HG03095 (cell line): ENCODE measurements around the gene REEP5.
"Not testable (repeated sequence)": the region's sequence is repeated elsewhere in the genome, so short reads cannot be mapped to it uniquely, and the experiment has no call there.

Experiments used
- ATAC-seq: cut with Tn5 transposase; IDR thresholded peaks from one replicate; pipeline ENCODE4 v1.9.1; 2021; ENCODE audit warnings: moderate library complexity; ENCODE audit not compliant: unreplicated experiment

The REEP5 gene

DNA sequence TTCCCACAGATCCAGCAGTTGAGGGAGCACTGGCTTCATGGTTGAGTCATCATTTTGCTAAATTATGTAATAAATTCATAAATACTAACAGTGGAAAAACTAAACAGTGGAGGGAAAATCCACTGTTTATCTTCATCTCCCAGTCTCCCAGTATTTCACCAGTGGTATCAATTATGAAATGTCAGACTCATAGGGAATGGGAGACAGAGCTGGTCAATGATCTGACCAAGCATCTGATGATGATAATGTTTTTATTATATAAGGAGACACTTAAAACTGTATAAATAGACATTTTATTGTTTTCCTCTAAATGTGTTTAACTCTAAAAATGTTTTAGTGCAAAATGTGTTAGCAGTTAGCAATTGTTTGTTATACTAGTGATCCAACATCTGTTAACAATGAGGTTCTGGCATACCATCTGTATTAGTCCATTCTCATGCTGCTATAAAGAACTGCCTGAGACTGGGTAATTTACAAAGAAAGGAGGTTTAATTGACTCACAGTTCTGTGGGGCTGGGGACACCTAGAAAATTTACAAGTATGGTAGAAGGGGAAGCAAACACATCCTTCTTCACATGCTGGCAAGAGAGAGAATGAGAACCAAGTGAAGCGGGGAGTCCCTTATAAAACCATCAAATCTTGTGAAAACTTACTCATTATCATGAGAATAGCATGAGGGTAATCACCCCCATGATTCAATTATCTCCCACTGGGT lies 11.8 kb upstream of the REEP5 start:
- ATAC-seq, result no peak

DNA sequence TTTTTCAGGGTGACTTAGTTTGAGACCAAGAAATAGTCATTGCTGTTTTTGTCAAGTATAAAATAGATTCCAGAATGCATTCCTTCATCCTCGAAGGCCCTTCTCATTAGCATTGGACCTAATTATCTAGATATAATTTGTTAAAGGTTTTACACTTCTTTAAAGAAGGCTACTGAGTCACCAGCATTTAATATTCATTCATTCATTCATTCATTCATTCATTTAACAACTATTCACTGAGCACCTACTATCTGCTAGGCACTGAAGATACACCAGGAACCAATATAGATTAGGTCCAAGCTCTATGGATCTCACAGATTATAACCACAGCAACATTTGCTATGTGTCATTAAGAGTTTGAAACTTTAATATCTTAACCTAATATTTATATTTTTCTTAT lies 11.1 kb upstream of the REEP5 start:
- ATAC-seq, result no peak

- ATAC-seq, result no peak
These were observed 9.4 kb upstream of the REEP5 start for GRCh38 chr5:112931473-112931872.

DNA sequence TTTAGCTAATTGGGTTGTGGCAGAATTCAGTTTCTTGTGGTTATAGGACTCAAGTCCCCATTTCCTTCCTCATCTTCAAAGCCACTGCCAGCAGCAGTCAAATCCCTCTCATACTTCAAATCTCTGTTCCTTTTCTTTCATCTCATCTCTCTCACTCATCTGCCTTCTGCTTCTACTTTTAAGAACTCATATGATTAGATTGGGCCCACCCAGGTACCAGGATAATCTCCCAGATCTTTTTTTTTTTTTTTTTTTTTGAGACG lies 8.0 kb upstream of the REEP5 start:
- peak; percentile 49 for ATAC-seq

- ATAC-seq, result peak; percentile 52
These were observed 7.5 kb upstream of the REEP5 start for GRCh38 chr5:112929336-112930081.

DNA sequence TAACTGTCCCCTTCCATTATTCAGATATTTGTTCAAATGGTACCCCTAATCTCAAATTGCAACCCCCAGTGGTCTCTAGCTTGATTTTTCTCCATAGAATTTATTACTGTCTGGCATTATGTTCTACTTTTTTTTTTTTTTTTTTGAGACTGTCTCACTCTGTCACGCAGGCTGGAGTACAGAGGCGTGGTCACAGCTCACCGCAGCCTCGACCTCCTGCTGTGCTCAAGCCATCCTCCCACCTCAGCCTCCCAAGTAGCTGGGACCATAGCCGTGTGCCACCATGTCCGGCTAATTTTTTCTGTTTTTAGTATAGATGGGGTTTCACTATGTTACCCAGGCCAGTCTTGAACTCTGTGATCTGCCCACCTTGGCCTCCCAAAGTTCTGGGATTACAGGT lies 2.0 kb upstream of the REEP5 start:
- no peak for ATAC-seq

DNA sequence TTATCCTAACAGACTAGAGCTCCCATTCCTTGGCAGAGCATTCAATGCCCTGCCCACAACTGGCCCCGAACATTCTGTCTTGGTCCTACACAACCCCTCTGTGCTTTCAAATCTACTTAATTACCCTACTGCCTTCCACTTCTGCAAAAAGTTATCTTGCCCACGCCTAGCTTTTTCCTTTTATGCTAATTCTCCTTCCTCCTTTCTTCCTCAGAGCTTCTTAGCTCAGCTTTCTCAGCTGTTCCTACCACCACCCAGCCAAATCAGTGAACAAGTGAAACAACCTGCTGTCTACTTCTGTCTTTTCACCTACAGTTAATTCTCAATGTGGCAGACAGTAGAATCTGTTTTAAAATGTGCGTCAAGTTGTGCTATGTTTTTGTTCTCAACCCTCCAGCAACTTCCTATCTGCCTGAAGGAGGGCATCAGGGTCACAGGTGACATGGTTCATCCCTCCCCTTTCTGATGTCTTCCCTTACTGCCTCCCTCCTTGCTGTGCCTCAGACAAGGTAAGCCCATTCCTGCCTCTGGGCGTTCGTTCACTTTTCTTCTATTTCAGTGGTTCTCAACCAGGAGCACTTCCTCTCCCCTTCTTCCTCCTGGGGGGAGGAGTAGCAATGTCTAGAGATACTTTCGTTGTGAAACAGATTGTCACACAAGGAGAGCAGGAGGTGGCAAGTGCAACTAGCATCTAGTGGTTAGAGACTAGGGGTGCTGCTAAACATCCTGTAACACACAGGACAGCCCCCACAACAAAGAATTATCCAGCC lies 1.3 kb upstream of the REEP5 start:
- peak; percentile 41 for ATAC-seq

GRCh38 chr5:112921026-112921832 lies 798 bp downstream of the REEP5 start:
- ATAC-seq, result peak; percentile 38

DNA sequence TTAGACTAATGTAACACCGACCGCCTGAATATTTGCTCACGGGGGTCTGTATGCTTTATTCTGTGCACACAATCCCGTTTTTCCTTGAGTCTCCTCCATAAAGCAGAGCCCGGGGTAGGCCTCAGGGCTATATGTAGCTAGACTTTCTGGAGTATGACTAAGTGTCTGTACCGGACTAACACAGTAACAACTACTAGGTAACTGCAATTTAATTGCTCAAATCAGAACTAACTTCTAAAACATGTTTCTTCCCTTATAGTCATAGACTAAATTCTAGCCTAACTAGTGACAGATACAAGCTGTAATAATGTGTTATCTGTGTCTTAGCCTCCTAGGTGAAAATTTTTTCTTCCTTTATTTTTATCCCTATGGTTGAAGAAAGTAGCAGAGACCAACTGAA lies 2.1 kb downstream of the REEP5 start:
- no peak for ATAC-seq

DNA sequence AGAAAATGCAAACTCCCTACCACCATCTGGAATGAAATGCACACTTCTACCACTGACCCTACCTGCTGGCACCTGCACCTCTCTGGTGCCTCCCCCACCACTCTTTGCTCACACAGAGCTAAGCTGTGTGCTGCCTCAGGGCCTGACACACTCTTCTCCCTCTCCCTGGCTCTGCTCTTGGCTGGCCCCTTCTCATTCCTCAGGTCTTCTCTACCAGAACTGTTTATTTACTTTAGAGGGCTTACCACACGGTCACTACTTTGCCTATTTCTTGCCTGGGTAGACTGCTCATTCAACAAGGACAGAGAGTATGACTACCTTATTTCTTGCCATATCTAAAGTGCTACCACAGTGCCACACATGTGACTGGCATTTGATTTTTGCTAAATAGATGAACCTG lies 3.3 kb downstream of the REEP5 start:
- ATAC-seq, result no peak

DNA sequence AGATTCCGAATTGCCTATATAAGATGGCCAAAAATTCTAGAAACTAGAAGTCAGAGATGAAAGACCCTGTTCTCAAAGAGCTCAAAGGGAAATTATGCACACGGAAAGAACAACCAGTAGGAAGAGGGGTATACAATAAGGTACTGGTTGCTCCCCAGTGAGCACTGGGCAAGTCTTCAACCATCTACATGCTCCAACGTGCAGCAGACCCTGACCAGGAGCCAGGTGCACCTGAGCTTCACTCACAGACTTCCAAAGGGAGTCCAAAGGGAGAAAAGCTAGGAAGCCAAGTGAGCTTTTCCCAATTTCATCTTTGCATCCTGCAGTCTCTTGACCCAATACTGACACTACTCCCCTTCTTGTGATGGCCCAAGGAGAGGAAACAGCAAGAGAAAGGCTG lies 3.9 kb downstream of the REEP5 start:
- ATAC-seq, result no peak

- ATAC-seq, result no peak
These were observed 4.5 kb downstream of the REEP5 start for GRCh38 chr5:112917453-112917995.

DNA sequence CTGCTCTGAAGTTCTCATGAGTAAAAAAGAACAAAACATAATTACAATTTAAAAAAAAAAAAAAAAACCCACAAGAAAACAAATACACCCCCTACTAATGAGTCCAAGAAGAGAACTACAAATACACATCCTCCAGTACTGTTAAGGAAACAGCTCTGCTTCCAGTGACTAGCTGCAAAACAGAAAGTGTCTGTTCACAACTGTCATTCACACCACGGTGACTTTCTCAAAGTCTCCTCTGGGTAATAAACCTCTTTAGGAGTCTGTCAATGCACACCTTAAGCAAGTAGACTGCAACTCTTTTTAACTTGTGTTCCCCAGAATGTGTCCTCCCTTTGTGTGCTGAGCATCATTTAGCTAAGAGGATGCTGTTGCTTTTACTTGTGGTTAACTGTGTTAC lies 6.2 kb downstream of the REEP5 start:
- peak; percentile 58 for ATAC-seq

GRCh38 chr5:112914584-112914983 lies 7.4 kb downstream of the REEP5 start:
- ATAC-seq, result no peak

DNA sequence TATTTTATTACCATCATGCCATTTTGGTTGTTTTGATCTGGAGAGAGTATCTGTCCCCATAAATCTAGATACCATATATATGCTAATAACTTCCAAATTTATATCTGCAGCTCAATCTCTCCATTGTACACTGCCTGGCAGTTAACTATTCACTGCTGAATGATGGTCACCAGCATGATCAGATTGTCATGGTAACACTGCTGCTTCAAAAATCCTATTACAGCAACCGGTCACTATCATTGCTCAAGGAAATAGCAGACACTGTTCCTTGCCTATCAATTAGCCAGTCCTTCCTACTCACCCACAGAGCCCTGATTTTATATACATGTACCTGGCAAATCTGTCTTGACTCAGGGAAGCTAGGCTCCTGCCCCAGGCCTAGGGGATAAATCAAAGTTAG lies 11.5 kb downstream of the REEP5 start:
- no peak for ATAC-seq

- no peak for ATAC-seq
These were observed 13.2 kb downstream of the REEP5 start for GRCh38 chr5:112908854-112909253.

DNA sequence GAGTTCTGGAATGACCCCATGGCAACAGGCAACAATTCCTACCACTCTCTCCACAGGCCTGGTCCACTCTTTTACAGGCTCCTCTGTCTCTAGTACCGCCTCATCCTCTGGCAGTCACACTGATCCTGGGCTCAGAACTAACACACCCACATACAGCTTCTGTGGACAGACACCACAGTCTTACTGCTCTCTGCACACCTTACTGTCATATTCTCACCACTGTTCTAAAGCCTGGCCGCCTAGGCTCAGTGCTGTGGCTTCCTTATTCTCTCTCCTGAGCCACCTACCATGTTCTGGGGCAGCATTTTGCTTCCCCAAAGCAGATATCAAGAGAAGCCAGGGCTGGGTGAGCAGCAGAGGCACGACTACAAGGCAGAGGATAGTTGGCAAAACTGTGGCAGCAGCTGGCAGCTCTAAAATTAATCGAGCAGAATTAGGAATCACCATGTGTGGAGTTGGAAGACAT lies 14.8 kb downstream of the REEP5 start:
- peak; percentile 53 for ATAC-seq

- ATAC-seq, result peak; percentile 35
These were observed 15.4 kb downstream of the REEP5 start for GRCh38 chr5:112906637-112907036.

DNA sequence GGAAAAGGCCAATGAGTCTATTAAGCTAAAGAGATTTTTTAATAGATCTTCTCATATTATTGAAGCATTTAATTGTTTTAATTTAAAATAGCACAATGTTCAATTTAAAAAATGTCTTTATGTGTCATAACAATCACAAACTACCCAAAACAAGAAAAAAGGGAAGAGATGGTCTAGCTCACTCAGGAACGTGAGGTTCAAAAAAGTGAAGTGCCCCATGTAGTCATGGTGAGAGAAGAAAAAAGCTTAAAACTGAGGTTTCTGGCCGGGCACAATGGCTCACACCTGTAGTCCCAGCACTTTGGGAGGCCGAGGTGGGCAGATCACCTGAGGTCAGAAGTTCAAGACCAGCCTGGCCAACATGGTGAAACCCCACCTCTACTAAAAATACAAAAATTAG lies 17.0 kb downstream of the REEP5 start:
- ATAC-seq, result not testable (repeated sequence)

DNA sequence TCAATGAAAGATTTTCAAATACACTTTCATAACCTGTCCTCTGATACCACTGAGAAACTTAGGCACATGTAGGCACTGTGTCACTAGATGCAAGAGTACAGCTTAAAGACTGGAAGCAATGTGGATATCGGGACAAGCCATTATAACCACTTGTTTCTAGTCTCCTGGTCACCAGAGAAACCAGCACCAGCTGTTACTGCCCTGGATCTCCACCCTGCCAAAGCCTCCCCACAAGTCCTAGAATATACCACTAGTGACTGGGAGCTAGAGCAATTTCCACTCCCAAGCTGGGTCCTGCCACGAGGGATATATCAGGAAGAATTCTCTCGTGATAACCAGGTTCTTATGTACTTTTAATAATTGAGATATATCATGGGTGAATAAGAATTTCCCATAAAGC lies 19.5 kb downstream of the REEP5 start:
- no peak for ATAC-seq

DNA sequence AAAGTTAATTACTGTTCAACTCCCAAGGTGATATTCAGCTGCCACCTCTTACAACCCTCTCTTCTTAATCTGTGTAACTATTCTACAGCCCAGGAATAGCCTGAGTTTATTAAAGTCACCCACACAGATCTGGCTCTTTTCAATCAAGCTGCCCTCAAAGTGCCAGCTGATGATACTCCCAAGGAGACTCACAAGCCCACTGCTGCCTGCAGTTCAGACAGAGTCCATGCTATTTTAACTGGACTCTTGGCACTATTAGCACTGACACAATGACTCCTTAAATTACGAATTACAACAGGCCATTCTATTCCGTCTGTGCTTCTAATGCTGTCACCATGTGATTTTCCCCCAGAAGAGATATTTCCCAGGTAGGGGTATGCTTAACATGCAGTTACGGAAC lies 26.3 kb downstream of the REEP5 start:
- ATAC-seq, result no peak
